GM18873 (cell line): ENCODE measurements around the gene SCCPDH.
A peak's percentile ranks its signal among the peaks of the same experiment; 100 is the strongest.
"Not testable (repeated sequence)": the region's sequence is repeated elsewhere in the genome, so short reads cannot be mapped to it uniquely, and the experiment has no call there.

Source experiments
- ATAC-seq: cut with Tn5 transposase; IDR thresholded peaks from one replicate; pipeline ENCODE4 v1.9.1; 2021; ENCODE audit warnings: mild to moderate bottlenecking, moderate library complexity, moderate number of reproducible peaks; ENCODE audit not compliant: unreplicated experiment, low FRiP score

SCCPDH gene

DNA sequence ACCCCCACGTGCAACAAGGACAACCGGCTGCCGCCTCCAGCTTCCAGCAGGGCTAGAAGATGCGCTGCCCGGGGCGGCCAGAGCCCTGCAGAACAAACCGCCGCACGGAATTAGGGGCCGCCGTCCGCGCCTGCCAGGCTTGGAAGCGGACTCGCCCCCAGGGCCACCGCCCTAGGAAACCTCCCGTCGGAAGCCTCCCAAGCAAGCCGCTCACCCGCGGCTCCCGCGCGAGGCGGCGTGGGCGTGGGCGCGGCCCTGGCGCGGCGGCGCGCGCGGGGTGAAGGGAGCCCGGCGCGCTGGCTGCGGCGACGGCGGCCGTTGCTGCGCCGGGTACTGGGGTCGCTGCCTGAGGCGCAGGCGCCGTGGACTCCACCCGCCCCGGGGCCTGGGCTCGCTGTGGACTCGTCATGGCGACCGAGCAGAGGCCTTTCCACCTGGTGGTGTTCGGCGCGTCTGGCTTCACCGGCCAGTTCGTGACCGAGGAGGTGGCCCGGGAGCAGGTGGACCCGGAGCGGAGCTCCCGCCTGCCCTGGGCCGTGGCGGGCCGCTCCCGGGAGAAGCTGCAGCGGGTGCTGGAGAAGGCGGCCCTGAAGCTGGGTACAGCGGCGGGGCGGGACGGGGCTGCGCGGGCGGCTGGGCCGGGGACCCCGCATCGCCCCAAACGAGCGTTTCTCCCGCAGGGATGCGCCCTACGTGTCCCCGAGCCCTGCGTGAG is at the start of gene SCCPDH:
Gene SCCPDH (plus strand): TSS at position 394 of the 715 bp plus-strand sequence. CDS start 14 bp downstream, at position 408.
- peak; percentile 89 for ATAC-seq

GRCh38 chr1:246677842-246678241 is 46.4 kb upstream of the SCCPDH start:
- no peak for ATAC-seq

DNA sequence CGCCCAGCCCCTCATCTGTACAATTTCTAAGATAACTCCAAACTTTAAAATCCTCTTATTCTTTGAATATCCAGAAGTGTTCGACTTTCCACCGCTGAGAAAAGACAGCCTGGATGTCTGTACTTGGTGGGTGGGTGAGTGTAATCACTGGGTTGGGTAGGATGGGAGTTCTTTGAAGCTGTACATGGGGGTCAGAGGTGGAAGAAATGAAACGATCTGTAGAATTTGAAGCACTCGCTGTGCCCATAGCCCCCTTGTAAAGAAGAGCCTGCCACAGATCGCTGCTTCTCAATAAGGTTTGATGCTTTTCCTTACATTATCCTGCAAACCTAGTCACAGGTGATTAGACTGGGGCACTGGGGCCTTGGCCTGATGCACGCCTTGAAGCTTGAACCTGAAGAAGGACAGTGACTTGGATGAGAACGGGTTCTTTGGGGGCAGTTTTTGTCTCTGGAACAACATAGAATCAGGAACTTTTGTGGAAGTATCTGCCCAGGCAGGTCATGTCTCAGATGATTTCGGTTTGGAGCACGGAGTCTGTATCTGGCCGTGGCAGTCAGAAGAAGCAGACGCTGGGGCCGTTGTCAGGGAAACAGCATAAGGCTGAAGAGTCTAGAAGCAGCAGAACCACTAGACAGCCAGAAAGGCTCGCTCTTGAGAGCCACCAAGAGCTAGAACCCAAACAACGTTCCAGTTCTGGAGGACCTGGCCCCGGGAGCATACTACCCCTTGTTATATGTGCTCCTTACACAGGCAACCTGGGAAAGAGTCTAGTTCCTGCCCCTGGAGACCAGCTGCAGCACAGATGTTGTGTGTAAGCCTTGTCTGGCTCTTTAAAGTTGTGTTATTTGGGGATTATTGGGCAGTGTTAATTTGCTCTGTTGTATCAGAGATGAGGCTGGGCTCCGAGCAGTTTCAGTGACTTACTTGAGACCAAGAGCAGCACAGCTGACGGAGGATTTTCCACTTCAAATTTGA is 45.1 kb upstream of the SCCPDH start:
- no peak for ATAC-seq

DNA sequence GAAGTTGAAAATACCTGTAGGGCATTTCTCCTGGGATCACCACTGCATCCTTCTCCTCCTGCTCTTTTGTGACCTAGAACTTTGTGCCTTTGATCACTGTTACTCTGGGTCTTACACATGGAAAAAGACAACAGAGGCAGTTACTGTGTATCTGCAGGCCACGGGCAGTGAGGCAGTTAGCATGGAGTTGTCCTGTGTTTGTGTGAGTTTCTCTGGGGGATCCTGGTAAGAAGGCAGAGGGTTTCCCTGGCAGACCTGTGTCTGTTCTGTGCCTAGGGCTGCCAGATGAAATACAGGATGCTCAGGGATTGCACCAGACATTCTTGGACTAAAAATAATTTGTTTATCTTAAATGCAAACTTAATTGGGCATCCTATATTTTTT is 44.4 kb upstream of the SCCPDH start:
- no peak for ATAC-seq

GRCh38 chr1:246680190-246680589 is 44.0 kb upstream of the SCCPDH start:
- no peak for ATAC-seq

DNA sequence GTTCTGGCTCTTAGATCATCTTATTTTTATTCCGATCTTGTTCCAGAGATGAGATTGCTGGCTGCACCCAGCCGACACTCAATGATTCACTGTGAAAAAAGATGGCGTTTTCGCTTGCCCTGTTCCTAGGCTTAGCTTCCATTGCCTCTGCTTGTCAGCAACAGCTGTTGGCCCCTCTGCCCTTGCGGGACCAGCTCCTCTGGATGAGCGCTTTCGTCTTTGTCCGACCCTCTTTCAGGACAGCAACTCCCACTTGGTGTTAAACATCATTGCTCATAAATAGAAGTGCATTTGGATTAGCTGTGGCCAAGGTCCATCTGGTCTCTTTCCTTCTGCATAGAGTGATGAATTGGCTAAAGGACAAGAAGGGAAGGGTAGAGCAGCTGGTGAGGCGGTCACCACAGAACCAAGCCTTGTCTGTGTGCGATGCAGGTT is 43.5 kb upstream of the SCCPDH start:
- no peak for ATAC-seq

- no peak for ATAC-seq
Observed at GRCh38 chr1:246681900-246682895, 42.0 kb upstream of the SCCPDH start.

DNA sequence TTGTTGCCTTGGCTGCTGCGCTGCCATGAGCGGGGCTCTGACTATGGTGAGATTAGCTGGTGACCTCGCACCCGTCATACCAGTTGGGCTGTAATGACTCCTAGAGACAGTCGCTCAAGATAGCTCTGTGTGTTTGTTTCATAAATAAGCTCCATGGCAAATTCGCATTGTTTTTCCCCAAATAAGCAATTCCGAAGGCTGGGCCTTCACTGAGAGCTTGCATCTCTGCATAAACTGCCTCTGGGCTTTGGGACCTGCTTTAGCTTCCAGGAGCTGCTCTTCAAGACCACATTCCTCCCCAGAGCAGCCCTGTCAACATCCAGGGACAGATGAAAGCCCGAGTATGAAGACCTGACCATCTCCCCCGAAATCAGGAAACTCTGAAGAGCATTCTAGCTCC is 40.7 kb upstream of the SCCPDH start:
- ATAC-seq: no peak

- no peak for ATAC-seq
Observed at GRCh38 chr1:246687002-246687401, 37.2 kb upstream of the SCCPDH start.

DNA sequence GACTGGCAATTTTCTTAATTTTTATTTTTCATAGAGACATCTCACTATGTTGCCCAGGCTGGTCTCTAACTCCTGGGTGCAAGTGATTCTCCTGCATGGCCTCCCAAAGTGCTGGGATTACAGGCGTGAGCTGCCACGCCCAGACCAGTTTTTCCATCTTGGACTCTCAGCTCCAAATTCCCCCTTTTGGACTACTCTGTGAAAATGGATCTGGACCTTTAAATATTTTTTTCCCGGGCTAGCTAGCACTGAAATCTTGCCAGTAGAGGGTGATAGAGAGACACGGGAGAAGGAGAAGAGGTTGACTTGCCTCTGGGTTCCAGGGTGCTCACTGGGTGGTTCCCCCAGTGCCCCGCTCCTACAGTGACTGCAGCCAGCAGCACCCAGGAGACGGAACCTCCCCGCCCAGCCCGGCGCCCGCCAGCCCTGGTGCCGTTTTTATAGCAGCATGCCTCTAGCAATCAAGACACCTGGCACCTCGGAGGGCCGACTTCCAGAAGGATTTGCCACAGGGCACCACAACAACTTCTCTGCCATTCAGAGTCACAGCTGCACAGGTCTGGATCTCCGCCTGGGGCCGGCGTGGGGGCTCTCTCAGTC is 34.7 kb upstream of the SCCPDH start:
- peak; percentile 89 for ATAC-seq

GRCh38 chr1:246690100-246690499 is 34.1 kb upstream of the SCCPDH start:
- ATAC-seq: no peak

- ATAC-seq: no peak
Observed at GRCh38 chr1:246691622-246692495, 32.4 kb upstream of the SCCPDH start.

- ATAC-seq: not testable (repeated sequence)
Observed at GRCh38 chr1:246694213-246694895, 29.9 kb upstream of the SCCPDH start.

- no peak for ATAC-seq
Observed at GRCh38 chr1:246695136-246695535, 29.1 kb upstream of the SCCPDH start.

- no peak for ATAC-seq
Observed at GRCh38 chr1:246695666-246696065, 28.5 kb upstream of the SCCPDH start.

DNA sequence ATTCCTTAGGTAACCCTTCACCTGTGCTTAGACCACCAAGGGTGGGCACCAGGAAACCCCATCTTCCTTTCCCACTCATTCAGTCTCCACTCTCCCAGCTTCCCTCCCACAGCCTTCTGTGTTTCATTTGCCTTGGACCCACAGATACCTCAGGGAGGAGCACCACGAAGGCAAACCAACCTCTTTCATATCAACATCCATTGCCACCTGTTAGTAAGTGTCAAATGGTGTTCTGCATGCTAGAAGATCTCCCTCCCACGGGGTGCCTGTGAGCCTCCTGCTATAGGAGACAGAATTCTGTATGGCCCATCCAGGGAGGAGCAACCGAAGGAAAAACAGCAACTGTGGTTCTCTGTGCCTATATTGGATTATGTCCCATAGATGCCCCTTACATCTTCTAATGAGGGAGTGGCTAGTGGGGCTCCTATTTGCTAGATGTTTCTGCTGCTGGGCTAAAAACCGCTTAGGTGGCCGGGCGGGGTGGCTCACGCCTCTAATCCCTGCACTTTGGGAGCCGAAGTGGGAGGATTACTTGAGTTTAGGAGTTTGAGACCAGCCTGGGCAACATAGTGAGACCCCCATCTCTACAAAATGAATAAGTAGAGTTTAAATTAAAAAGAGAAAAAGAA is 25.6 kb upstream of the SCCPDH start:
- ATAC-seq: no peak

GRCh38 chr1:246699095-246699735 is 25.0 kb upstream of the SCCPDH start:
- ATAC-seq: peak; percentile 94
